ENCODE results near the gene PAIP2B.

- TF ChIP-seq ATF3 (CRISPR knock-in tag; IDR thresholded peaks at IDR 0.05) (no peak), EZH2 (conservative IDR thresholded peaks at IDR 0.05; ENCODE audit: low read depth, low read length) (no peak), SMAD3 (CRISPR knock-in tag; IDR thresholded peaks at IDR 0.05) (no peak), KDM1A (CRISPR knock-in tag; IDR thresholded peaks at IDR 0.05) (no peak), XRCC5 (optimal IDR thresholded peaks at IDR 0.05; ENCODE audit: low read length) (no peak), ZNF230 (CRISPR knock-in tag; IDR thresholded peaks at IDR 0.05) (no peak), KAT8 (CRISPR knock-in tag; IDR thresholded peaks at IDR 0.05) (no peak), ZNF274 (CRISPR knock-in tag; IDR thresholded peaks at IDR 0.05) (no peak), HOXA5 (CRISPR knock-in tag; IDR thresholded peaks at IDR 0.05) (no peak)
These were observed 93.3 kb downstream of the PAIP2B start for GRCh38 chr2:71133603-71134002.
